ENCODE measurements around the gene MEF2D.

DNA sequence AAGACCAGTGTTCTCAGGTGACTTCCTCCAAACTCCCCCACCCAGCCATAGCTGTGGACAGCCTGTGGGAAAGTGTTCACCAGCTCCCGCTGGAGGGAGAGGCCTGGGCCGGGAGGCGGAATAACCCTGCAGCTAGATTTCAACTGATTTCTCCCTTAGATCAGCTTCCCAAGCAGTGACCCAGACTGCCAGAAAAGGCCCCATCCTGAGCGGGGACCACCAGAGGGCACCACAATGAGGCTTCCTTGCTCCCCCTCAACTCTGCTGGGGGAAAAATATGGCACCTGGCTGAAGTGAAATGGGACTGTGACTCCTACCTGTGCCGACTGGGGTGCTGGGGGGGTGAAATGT is 80.7 kb downstream of the MEF2D start:
- TF ChIP-seq, protein P1, sequence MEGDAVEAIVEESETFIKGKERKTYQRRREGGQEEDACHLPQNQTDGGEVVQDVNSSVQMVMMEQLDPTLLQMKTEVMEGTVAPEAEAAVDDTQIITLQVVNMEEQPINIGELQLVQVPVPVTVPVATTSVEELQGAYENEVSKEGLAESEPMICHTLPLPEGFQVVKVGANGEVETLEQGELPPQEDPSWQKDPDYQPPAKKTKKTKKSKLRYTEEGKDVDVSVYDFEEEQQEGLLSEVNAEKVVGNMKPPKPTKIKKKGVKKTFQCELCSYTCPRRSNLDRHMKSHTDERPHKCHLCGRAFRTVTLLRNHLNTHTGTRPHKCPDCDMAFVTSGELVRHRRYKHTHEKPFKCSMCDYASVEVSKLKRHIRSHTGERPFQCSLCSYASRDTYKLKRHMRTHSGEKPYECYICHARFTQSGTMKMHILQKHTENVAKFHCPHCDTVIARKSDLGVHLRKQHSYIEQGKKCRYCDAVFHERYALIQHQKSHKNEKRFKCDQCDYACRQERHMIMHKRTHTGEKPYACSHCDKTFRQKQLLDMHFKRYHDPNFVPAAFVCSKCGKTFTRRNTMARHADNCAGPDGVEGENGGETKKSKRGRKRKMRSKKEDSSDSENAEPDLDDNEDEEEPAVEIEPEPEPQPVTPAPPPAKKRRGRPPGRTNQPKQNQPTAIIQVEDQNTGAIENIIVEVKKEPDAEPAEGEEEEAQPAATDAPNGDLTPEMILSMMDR (conservative IDR thresholded peaks at IDR 0.05; ENCODE audit: low read depth, low read length) = peak; percentile 25; the same call in 1 of the 2 replicates
- TF ChIP-seq EZH2 (IDR thresholded peaks at IDR 0.05; ENCODE audit: low read length, unreplicated experiment) (no peak), EZH2phosphoT487 (IDR thresholded peaks at IDR 0.05; ENCODE audit: borderline replicate concordance, low read length) (no peak)
